Glutamatergic neuron (in vitro differentiated cells): Measurements from ENCODE around the gene FSIP1. TPM values are rescaled to one million over a fixed set of nuclear protein-coding genes. Genes with fewer than 3 reads are reported as not detected.

Experiments used
- DNase-seq: peaks from one replicate; pipeline ENCODE4 v3.0.0; 2022
- H3K27ac Mint-ChIP-seq: one replicate; pipeline ENCODE4 v1.8.0; 2020; ENCODE audit warnings: mild to moderate bottlenecking, mixed read lengths, inconsistent platforms; ENCODE audit not compliant: unreplicated experiment
- H3K27me3 Mint-ChIP-seq: one replicate; pipeline ENCODE4 v1.8.0; 2020; ENCODE audit warnings: mild to moderate bottlenecking, moderate library complexity, mixed read lengths, inconsistent platforms; ENCODE audit not compliant: unreplicated experiment
- H3K36me3 Mint-ChIP-seq: one replicate; pipeline ENCODE4 v1.8.0; 2020; ENCODE audit warnings: mild to moderate bottlenecking, mixed read lengths, inconsistent platforms; ENCODE audit not compliant: unreplicated experiment
- H3K4me1 Mint-ChIP-seq: one replicate; pipeline ENCODE4 v1.8.0; 2020; ENCODE audit warnings: mild to moderate bottlenecking, low read depth, mixed read lengths, inconsistent platforms; ENCODE audit not compliant: unreplicated experiment
- H3K4me3 Mint-ChIP-seq: one replicate; pipeline ENCODE4 v1.8.0; 2020; ENCODE audit warnings: mild to moderate bottlenecking, mixed read lengths, inconsistent platforms; ENCODE audit not compliant: unreplicated experiment
- H3K9me3 Mint-ChIP-seq: one replicate; pipeline ENCODE4 v1.8.0; 2020; ENCODE audit warnings: mild to moderate bottlenecking, moderate library complexity, mixed read lengths, inconsistent platforms; ENCODE audit not compliant: unreplicated experiment
- total RNA-seq: library from RNA; stranded (reverse); fragmentation: NEBNext Ultra II Directional; extraction: Animal tissue kit (Norgen Biotek cat#: 25700); gene quantifications from one replicate; pipeline ENCODE4 v1.2.1, GENCODE V29; 2021; ENCODE audit not compliant: unreplicated experiment
- TF ChIP-seq, protein P1 (sequence below): fragments of 200-600 bp; sonication (generic); IDR thresholded peaks from one replicate; pipeline ENCODE4 v1.5.0; 2021; ENCODE audit not compliant: partially characterized antibody, unreplicated experiment

FSIP1 gene
- total RNA-seq, 1 donor from 2014 or later = 1.5 TPM

- Mint-ChIP-seq H3K4me3 (no peak overlapping the region), H3K4me1 (peaks cover 16% of the 10 kb centered on the region), H3K9me3 (no peaks in the 10 kb centered on the region), H3K27ac (no peak overlapping the region), H3K36me3 (no peaks in the 10 kb centered on the region), H3K27me3 (peaks cover 2% of the 10 kb centered on the region)
- TF ChIP-seq, protein P1, sequence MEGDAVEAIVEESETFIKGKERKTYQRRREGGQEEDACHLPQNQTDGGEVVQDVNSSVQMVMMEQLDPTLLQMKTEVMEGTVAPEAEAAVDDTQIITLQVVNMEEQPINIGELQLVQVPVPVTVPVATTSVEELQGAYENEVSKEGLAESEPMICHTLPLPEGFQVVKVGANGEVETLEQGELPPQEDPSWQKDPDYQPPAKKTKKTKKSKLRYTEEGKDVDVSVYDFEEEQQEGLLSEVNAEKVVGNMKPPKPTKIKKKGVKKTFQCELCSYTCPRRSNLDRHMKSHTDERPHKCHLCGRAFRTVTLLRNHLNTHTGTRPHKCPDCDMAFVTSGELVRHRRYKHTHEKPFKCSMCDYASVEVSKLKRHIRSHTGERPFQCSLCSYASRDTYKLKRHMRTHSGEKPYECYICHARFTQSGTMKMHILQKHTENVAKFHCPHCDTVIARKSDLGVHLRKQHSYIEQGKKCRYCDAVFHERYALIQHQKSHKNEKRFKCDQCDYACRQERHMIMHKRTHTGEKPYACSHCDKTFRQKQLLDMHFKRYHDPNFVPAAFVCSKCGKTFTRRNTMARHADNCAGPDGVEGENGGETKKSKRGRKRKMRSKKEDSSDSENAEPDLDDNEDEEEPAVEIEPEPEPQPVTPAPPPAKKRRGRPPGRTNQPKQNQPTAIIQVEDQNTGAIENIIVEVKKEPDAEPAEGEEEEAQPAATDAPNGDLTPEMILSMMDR = no peak
- DNase-seq = no peak
Measured at GRCh38 chr15:39738998-39739397, 43.6 kb downstream of the FSIP1 start.

DNA sequence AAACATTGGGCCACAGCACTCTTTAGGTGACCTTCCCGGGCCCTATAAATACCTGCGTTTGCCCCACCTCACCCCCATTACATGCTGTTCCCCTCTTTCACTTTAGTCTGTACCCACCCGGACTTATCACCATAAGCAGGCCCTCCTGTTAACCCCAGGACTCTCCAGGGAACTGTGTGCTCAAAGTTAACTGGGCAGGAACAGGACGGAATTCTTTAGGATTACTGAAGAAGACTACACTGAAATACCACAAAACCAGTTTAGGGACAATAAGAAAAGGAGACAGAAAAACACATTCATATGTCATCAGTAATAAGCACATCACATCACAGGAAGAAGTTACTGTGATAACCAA is 45.5 kb downstream of the FSIP1 start:
- DNase-seq = no peak
- TF ChIP-seq, protein P1 = no peak
- Mint-ChIP-seq H3K36me3 (no peaks in the 10 kb centered on the region), H3K4me3 (no peak overlapping the region), H3K27ac (peak overlapping the region; percentile 84), H3K27me3 (peaks cover 2% of the 10 kb centered on the region), H3K4me1 (peaks cover 16% of the 10 kb centered on the region), H3K9me3 (no peaks in the 10 kb centered on the region)

DNA sequence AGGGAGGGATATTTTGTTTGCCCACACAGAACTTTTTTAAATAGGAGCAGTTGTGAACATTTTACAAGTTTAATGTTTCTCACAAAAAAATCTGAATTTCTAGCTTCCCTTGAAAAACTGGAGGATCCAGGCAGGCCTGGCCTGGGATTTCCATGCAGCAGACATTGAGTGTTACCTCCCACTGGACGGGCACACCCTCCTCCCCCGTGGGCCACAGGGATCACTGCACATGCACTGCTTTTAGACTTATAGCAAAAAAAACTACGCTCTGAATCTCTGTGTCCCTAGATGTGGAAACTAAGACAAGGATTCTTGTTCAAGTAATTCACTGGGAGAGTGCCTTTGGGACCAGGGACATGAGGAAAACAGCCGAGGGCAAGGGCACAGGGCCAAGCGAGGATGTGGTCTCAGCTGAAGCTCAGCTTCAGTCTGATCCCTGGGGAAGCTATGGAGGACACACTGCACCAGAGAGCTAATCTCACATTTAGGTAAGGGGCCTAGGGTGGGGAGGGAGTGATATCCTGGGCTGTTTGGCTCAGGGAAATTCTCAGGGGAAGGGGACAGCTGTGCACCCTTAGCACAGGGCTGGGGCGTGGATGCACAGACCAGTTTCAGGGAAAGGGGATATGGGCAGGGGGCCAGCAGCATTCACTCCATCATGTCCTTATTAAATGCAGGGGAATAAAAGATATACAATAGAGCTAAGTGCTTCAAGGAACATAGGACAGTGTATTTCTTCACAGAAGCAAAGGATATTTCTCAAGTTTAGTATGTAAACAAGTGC is 46.0 kb downstream of the FSIP1 start:
- H3K4me1 Mint-ChIP-seq = peaks cover 16% of the 10 kb centered on the region
- peak; percentile 29 for DNase-seq
- no peaks in the 10 kb centered on the region for H3K9me3 Mint-ChIP-seq
- H3K36me3 Mint-ChIP-seq = no peaks in the 10 kb centered on the region
- peaks cover 2% of the 10 kb centered on the region for H3K27me3 Mint-ChIP-seq
- TF ChIP-seq, protein P1 = no peak
- peak overlapping the region; percentile 84 for H3K27ac Mint-ChIP-seq
- peak overlapping the region; percentile 50 for H3K4me3 Mint-ChIP-seq

DNA sequence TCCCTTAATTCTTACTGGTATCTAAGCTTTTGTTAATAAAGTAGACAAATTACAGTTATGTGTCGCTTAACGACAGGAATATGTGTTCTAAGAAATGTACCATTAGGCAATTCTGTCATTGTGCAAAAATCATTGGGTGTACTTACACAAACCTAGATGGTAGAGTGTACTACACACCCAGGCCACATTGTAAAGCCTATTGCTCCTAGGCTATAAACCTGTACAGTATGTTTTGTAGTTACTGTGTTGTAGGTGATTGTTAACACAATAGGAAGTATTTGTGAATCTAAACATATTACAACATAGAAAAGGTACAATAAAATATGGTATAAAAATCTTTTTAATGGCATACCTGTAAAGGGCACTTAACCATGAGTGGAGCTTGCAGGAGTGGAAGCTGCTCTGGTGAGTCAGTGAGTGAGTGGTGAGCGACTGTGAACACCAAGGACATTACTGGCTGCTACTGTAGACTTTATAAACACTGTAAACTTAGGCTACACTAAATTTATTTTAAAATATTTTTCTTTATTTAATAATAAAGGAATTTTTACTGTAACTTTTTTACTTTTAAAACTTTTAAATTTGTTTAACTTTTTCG is 47.4 kb downstream of the FSIP1 start:
- Mint-ChIP-seq H3K36me3 (no peaks in the 10 kb centered on the region), H3K27me3 (peaks cover 2% of the 10 kb centered on the region), H3K4me1 (peaks cover 16% of the 10 kb centered on the region), H3K27ac (no peak overlapping the region), H3K4me3 (no peak overlapping the region), H3K9me3 (no peaks in the 10 kb centered on the region)
- DNase-seq = no peak
- TF ChIP-seq, protein P1 = no peak

- no peaks in the 10 kb centered on the region for H3K36me3 Mint-ChIP-seq
- H3K9me3 Mint-ChIP-seq = peaks cover 2% of the 10 kb centered on the region
- TF ChIP-seq, protein P1 = no peak
- H3K4me3 Mint-ChIP-seq = no peak overlapping the region
- H3K4me1 Mint-ChIP-seq = peaks cover 5% of the 10 kb centered on the region
- H3K27ac Mint-ChIP-seq = no peak overlapping the region
- DNase-seq = no peak
- no peaks in the 10 kb centered on the region for H3K27me3 Mint-ChIP-seq
Measured at GRCh38 chr15:39731266-39731665, 51.4 kb downstream of the FSIP1 start.
